ENCODE data around the gene SBF2.
"Not testable (repeated sequence)": the region's sequence is repeated elsewhere in the genome, so short reads cannot be mapped to it uniquely, and the experiment has no call there.

SBF2 gene

DNA sequence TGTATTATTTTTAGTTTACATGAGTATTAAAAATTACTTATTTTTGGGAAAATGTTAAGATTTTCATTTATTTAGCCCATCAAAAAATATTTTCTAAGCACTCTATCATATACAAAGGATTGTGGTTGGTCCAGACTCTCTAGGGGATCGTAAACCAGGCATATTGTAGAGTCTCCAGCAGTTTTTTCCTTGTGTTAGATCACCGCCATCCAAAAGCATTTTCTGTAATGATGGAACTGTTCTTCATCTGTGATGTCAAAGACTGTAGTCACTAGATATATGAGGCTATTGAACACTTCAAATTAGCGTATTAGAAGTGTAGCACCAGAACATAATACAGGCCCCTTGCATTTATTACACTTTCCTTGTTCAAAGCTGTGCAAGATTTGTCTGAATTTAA lies 154.9 kb downstream of the SBF2 start:
- no peak overlapping the region for H3K27ac ChIP-seq (ENCODE audit: low read depth, low read length)
- H3K27me3 ChIP-seq (ENCODE audit: insufficient read depth, low read length) = no peaks in the 10 kb centered on the region
- peaks cover 13% of the 10 kb centered on the region for H3K4me1 ChIP-seq (ENCODE audit: control insufficient read depth, insufficient read depth, low read length, unreplicated experiment)
- no peaks in the 10 kb centered on the region for H3K36me3 ChIP-seq (ENCODE audit: insufficient read depth, low read length)
- no peak overlapping the region for H2AFZ ChIP-seq (ENCODE audit: low read length, unreplicated experiment)
- H3K79me2 ChIP-seq (ENCODE audit: control insufficient read depth, insufficient read depth, low read length, unreplicated experiment) = no peaks in the 10 kb centered on the region
- no peak overlapping the region for H3K4me3 ChIP-seq (ENCODE audit: low read depth, low read length)

GRCh38 chr11:10134975-10135481 lies 159.0 kb downstream of the SBF2 start:
- no peaks in the 10 kb centered on the region for H3K36me3 ChIP-seq (ENCODE audit: insufficient read depth, low read length)
- H3K79me2 ChIP-seq (ENCODE audit: control insufficient read depth, insufficient read depth, low read length, unreplicated experiment) = no peaks in the 10 kb centered on the region
- H3K27me3 ChIP-seq (ENCODE audit: insufficient read depth, low read length) = no peaks in the 10 kb centered on the region
- peaks cover 11% of the 10 kb centered on the region for H3K4me1 ChIP-seq (ENCODE audit: control insufficient read depth, insufficient read depth, low read length, unreplicated experiment)
- no peak overlapping the region for H3K27ac ChIP-seq (ENCODE audit: low read depth, low read length)
- no peak overlapping the region for H2AFZ ChIP-seq (ENCODE audit: low read length, unreplicated experiment)
- no peak overlapping the region for H3K4me3 ChIP-seq (ENCODE audit: low read depth, low read length)

- H3K36me3 ChIP-seq (ENCODE audit: insufficient read depth, low read length); H3K27me3 ChIP-seq (ENCODE audit: insufficient read depth, low read length); H3K79me2 ChIP-seq (ENCODE audit: control insufficient read depth, insufficient read depth, low read length, unreplicated experiment); H3K4me1 ChIP-seq (ENCODE audit: control insufficient read depth, insufficient read depth, low read length, unreplicated experiment); H3K27ac ChIP-seq (ENCODE audit: low read depth, low read length); H2AFZ ChIP-seq (ENCODE audit: low read length, unreplicated experiment); H3K4me3 ChIP-seq (ENCODE audit: low read depth, low read length): not testable (repeated sequence)
These were observed 159.8 kb downstream of the SBF2 start for GRCh38 chr11:10134226-10134625.

DNA sequence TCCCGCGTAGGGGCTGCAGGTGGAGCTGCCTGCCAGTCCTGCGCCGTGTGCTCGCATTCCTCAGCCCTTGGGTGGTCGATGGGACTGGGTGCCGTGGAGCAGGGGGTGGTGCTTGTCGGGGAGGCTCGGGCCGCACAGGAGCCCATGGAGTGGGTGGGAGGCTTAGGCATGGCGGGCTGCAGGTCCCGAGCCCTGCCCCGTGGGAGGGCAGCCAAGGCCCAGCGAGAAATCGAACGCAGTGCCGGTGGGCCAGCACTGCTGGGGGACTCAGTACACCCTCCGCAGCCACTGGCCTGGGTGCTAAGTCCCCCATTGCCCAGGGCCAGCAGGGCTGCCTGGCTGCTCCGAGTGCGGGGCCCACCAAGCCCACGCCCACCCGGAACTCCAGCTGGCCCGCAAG lies 160.8 kb downstream of the SBF2 start:
- H3K4me3 ChIP-seq (ENCODE audit: low read depth, low read length); H3K36me3 ChIP-seq (ENCODE audit: insufficient read depth, low read length); H3K79me2 ChIP-seq (ENCODE audit: control insufficient read depth, insufficient read depth, low read length, unreplicated experiment); H3K4me1 ChIP-seq (ENCODE audit: control insufficient read depth, insufficient read depth, low read length, unreplicated experiment); H3K27me3 ChIP-seq (ENCODE audit: insufficient read depth, low read length); H3K27ac ChIP-seq (ENCODE audit: low read depth, low read length); H2AFZ ChIP-seq (ENCODE audit: low read length, unreplicated experiment): not testable (repeated sequence)

GRCh38 chr11:10130875-10131274 lies 163.1 kb downstream of the SBF2 start:
- H3K4me1 ChIP-seq (ENCODE audit: control insufficient read depth, insufficient read depth, low read length, unreplicated experiment) = peaks cover 15% of the 10 kb centered on the region

GRCh38 chr11:10129184-10129583 lies 164.8 kb downstream of the SBF2 start:
- not testable (repeated sequence) for H3K79me2 ChIP-seq (ENCODE audit: control insufficient read depth, insufficient read depth, low read length, unreplicated experiment); H3K27ac ChIP-seq (ENCODE audit: low read depth, low read length); H3K36me3 ChIP-seq (ENCODE audit: insufficient read depth, low read length); H2AFZ ChIP-seq (ENCODE audit: low read length, unreplicated experiment); H3K27me3 ChIP-seq (ENCODE audit: insufficient read depth, low read length); H3K4me3 ChIP-seq (ENCODE audit: low read depth, low read length)
- H3K4me1 ChIP-seq (ENCODE audit: control insufficient read depth, insufficient read depth, low read length, unreplicated experiment) = peaks cover 21% of the 10 kb centered on the region

More at GRCh38 chr11:10130875-10131274, 163.1 kb downstream of the SBF2 start:
- Histone ChIP-seq H3K4me3 (ENCODE audit: low read depth, low read length) (no peak overlapping the region), H2AFZ (ENCODE audit: low read length, unreplicated experiment) (no peak overlapping the region), H3K36me3 (ENCODE audit: insufficient read depth, low read length) (no peaks in the 10 kb centered on the region), H3K27me3 (ENCODE audit: insufficient read depth, low read length) (no peaks in the 10 kb centered on the region), H3K79me2 (ENCODE audit: control insufficient read depth, insufficient read depth, low read length, unreplicated experiment) (no peaks in the 10 kb centered on the region), H3K27ac (ENCODE audit: low read depth, low read length) (no peak overlapping the region)

GRCh38 chr11:10125522-10126133 lies 168.4 kb downstream of the SBF2 start:
- Histone ChIP-seq H3K36me3 (ENCODE audit: insufficient read depth, low read length) (no peaks in the 10 kb centered on the region), H3K27ac (ENCODE audit: low read depth, low read length) (peak overlapping the region; percentile 74), H3K4me3 (ENCODE audit: low read depth, low read length) (peak overlapping the region; percentile 54), H2AFZ (ENCODE audit: low read length, unreplicated experiment) (peak overlapping the region; percentile 33), H3K4me1 (ENCODE audit: control insufficient read depth, insufficient read depth, low read length, unreplicated experiment) (peaks cover 34% of the 10 kb centered on the region), H3K27me3 (ENCODE audit: insufficient read depth, low read length) (no peaks in the 10 kb centered on the region), H3K79me2 (ENCODE audit: control insufficient read depth, insufficient read depth, low read length, unreplicated experiment) (peaks cover 4% of the 10 kb centered on the region)

DNA sequence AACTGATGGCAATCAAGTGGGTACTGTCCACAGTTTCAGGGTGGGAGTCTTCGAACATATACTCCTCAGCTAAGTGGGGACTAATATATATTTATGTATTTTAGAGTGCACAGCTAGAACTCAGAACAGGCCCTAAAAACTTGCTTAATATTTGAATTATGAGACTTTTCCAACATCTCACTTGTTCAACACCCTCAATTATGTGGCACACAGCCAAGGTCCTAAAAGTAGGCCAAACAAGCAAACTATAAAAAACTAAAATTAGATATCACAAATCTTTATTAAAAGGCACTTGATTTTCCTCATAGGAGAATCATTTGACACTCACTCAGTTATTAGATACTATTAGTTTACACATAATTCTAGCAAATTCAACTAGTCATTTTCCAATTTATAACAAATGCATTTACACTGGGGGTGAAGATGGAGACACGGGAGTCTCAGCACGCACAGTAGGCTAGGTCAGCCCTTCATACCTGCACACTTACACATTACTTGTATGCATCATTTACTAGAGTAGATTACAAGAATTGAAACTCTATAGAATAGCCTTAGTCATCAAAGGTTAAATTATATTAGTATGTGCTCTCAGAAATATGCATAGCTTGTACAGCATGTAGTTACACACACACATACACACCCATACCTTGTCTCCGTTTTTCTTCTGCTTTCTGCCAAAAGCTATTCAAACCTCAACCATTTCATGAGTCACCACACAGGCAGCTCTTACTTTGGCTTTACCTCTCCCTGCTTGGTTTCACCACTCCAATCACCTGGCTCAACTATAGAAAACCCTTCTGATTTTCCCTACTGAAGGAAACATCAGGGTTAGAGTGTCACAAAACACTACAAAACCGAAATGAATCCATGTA lies 171.5 kb downstream of the SBF2 start:
- peak overlapping the region; percentile 52 for H3K4me3 ChIP-seq (ENCODE audit: low read depth, low read length)
- H3K27ac ChIP-seq (ENCODE audit: low read depth, low read length) = peak overlapping the region; percentile 23; the same call in 1 of the 2 replicates
- no peaks in the 10 kb centered on the region for H3K36me3 ChIP-seq (ENCODE audit: insufficient read depth, low read length)
- peaks cover 4% of the 10 kb centered on the region for H3K79me2 ChIP-seq (ENCODE audit: control insufficient read depth, insufficient read depth, low read length, unreplicated experiment)
- H3K27me3 ChIP-seq (ENCODE audit: insufficient read depth, low read length) = no peaks in the 10 kb centered on the region
- H2AFZ ChIP-seq (ENCODE audit: low read length, unreplicated experiment) = peak overlapping the region; percentile 36
- peaks cover 60% of the 10 kb centered on the region for H3K4me1 ChIP-seq (ENCODE audit: control insufficient read depth, insufficient read depth, low read length, unreplicated experiment)

DNA sequence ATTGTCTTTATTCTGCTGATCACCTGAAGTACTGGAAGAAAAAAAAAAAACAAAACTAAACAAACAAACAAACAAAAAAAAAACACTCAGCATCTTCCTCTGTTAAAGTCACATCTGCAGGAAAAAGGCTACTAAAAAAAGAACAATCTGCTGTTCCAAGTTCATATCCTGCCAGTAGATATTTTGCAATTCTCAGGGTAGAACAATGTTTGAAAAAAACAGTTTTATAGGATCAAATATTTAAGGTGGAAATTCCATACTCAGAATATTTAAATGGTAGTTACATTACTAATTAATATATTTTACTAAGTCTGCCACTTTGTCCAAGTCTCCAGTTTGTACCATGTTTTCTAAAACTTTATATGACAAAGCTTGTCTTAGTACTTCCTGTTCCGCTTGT lies 175.2 kb downstream of the SBF2 start:
- Histone ChIP-seq H3K27ac (ENCODE audit: low read depth, low read length) (peak overlapping the region; percentile 95), H3K36me3 (ENCODE audit: insufficient read depth, low read length) (no peaks in the 10 kb centered on the region; the same call in 1 of the 2 replicates), H3K4me1 (ENCODE audit: control insufficient read depth, insufficient read depth, low read length, unreplicated experiment) (peaks cover 71% of the 10 kb centered on the region), H3K27me3 (ENCODE audit: insufficient read depth, low read length) (no peaks in the 10 kb centered on the region), H3K79me2 (ENCODE audit: control insufficient read depth, insufficient read depth, low read length, unreplicated experiment) (peaks cover 4% of the 10 kb centered on the region), H2AFZ (ENCODE audit: low read length, unreplicated experiment) (no peak overlapping the region), H3K4me3 (ENCODE audit: low read depth, low read length) (0 out of 2 replicates have a peak overlapping the region, but pooled peaks have one; percentile 17)

DNA sequence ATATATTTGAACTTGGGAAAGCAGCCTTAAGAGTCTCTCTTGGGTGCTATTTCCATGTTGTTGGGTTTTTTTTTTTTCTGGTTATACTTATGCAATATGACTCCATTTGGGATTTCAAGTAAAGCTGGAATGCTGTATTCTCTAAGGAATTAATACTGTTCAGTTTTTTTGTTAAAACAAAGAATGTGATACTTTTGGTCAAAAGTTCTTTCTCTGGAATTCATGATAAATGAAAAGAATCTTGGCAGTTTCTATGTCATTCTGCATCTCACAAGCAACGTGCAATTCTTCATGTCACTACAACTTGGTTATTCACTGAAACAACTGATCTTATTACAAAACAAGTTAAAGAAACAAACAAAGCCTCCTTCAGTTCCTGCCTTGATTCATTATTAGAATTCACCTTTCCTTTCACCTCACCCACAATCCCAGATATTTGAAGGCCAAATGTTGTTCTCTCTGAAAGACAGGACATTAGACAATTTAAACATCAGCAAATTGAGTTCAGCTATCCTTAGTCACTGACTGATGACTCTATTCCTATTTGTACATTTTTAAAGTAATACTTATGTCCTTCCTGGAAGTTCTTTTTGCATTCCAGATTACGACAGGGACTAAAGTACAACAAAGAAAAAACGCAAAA lies 176.2 kb downstream of the SBF2 start:
- H3K27me3 ChIP-seq (ENCODE audit: insufficient read depth, low read length) = no peaks in the 10 kb centered on the region
- peaks cover 69% of the 10 kb centered on the region for H3K4me1 ChIP-seq (ENCODE audit: control insufficient read depth, insufficient read depth, low read length, unreplicated experiment)
- no peaks in the 10 kb centered on the region; the same call in 1 of the 2 replicates for H3K36me3 ChIP-seq (ENCODE audit: insufficient read depth, low read length)
- H3K4me3 ChIP-seq (ENCODE audit: low read depth, low read length) = peak overlapping the region; percentile 55
- peaks cover 4% of the 10 kb centered on the region for H3K79me2 ChIP-seq (ENCODE audit: control insufficient read depth, insufficient read depth, low read length, unreplicated experiment)
- H2AFZ ChIP-seq (ENCODE audit: low read length, unreplicated experiment) = peak overlapping the region; percentile 47
- H3K27ac ChIP-seq (ENCODE audit: low read depth, low read length) = peak overlapping the region; percentile 95
